Upper lobe of right lung (tissue), 1 donor: ENCODE measurements around the gene B4GALNT1. TPM values are rescaled to one million over a fixed set of nuclear protein-coding genes. Genes with fewer than 3 reads are reported as not detected.

ENCODE experiments used
- ATAC-seq: fragments of 200-7000 bp; cut with Tn5 transposase; one replicate; pipeline ENCODE4 v1.9.1; 2020; ENCODE audit warnings: mild to moderate bottlenecking, moderate library complexity
- DNase-seq: peaks from one replicate; pipeline ENCODE4 v3.0.0-alpha.2; 2020
- H3K27ac ChIP-seq: fragments of 200-600 bp; one replicate; pipeline ENCODE4 v1.8.0; 2022
- H3K27me3 ChIP-seq: fragments of 200-600 bp; one replicate; pipeline ENCODE4 v1.8.0; 2022; ENCODE audit warnings: mild to moderate bottlenecking
- H3K36me3 ChIP-seq: fragments of 200-600 bp; one replicate; pipeline ENCODE4 v1.8.0; 2022
- H3K4me1 ChIP-seq: fragments of 200-600 bp; one replicate; pipeline ENCODE4 v1.8.0; 2022
- H3K4me3 ChIP-seq: fragments of 200-600 bp; one replicate; pipeline ENCODE4 v1.8.0; 2022; ENCODE audit warnings: mild to moderate bottlenecking
- H3K9me3 ChIP-seq: fragments of 200-600 bp; one replicate; pipeline ENCODE4 v1.8.0; 2022
- intact Hi-C: fragments of 100-400 bp; cut with DNase I; formaldehyde crosslinking; loops from one replicate; pipeline ENCODE4 v1.11.0; 2022
- total RNA-seq: library from RNA; stranded (reverse); fragmentation: NEBNext Ultra II Directional; extraction: Animal tissue kit (Norgen Biotek cat#: 25700); gene quantifications from one replicate; pipeline ENCODE4 v1.2.1, GENCODE V29; 2021
- TF ChIP-seq, protein P1 (sequence below): fragments of 200-600 bp; IDR thresholded peaks from one replicate; pipeline ENCODE4 v1.8.0; 2022; ENCODE audit warnings: antibody characterized with exemption
- donor health status: DM: no; HTN: yes; CAD: no; lungs with severe emphysema.

B4GALNT1 gene
- total RNA-seq, 1 donor from 2014 or later = 0.93 TPM

DNA sequence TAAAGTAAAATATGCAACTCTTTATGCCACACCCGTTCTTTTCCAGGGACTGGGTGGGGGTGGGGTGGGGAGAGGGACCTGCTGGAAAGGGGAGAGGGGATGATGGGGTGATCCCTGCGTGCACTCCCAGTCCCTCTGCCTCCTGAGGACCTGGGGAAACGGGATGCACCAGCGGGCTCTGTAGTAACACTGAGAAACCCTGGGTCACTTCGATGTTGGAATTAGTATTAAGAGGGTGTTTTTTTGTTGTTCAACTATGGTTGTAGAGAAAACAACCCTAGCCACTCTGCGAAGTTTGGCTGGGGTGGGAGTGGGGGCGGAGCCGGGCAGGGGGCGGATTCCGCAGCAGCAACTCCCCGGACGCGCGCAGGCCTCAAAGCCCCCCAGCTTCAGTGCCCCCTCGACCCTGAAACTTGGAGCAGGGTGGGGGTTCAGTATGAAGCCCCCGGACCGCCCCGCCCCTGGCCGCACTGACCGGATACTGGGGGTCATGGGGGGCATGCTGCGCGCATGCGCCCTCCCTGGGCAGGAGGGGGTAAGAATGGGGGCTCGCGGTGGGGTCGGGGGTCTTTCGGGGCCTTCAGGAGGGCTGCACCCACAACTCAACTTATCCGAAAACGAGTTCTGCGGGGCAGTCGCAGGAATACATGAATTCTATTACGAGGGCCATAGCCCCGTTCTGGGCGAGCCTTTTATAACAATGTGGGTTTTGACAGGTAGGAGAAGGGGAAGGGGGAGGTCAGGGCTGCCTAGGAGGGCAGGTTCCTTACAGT, 23.0 kb downstream of the B4GALNT1 start:
- intact Hi-C loops = no loop called here
- no peak for DNase-seq
- no peaks in the 10 kb centered on the region for H3K9me3 ChIP-seq
- ATAC-seq = no peak
- no peaks in the 10 kb centered on the region for H3K36me3 ChIP-seq
- H3K27me3 ChIP-seq = peaks cover 14% of the 10 kb centered on the region
- peaks cover 19% of the 10 kb centered on the region for H3K4me1 ChIP-seq
- peak overlapping the region; percentile 73 for H3K27ac ChIP-seq
- peak overlapping the region; percentile 62 for H3K4me3 ChIP-seq
- TF ChIP-seq, protein P1, sequence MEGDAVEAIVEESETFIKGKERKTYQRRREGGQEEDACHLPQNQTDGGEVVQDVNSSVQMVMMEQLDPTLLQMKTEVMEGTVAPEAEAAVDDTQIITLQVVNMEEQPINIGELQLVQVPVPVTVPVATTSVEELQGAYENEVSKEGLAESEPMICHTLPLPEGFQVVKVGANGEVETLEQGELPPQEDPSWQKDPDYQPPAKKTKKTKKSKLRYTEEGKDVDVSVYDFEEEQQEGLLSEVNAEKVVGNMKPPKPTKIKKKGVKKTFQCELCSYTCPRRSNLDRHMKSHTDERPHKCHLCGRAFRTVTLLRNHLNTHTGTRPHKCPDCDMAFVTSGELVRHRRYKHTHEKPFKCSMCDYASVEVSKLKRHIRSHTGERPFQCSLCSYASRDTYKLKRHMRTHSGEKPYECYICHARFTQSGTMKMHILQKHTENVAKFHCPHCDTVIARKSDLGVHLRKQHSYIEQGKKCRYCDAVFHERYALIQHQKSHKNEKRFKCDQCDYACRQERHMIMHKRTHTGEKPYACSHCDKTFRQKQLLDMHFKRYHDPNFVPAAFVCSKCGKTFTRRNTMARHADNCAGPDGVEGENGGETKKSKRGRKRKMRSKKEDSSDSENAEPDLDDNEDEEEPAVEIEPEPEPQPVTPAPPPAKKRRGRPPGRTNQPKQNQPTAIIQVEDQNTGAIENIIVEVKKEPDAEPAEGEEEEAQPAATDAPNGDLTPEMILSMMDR = no peak

- intact Hi-C loops = no loop called here
- peak overlapping the region; percentile 62 for H3K4me3 ChIP-seq
- H3K27ac ChIP-seq = peak overlapping the region; percentile 73
- H3K4me1 ChIP-seq = peaks cover 19% of the 10 kb centered on the region
- no peaks in the 10 kb centered on the region for H3K36me3 ChIP-seq
- no peaks in the 10 kb centered on the region for H3K9me3 ChIP-seq
- peaks cover 14% of the 10 kb centered on the region for H3K27me3 ChIP-seq
- ATAC-seq (no peak), DNase-seq (no peak)
- TF ChIP-seq, protein P1 = no peak
Measured at GRCh38 chr12:57609101-57609780, 23.8 kb downstream of the B4GALNT1 start.

GRCh38 chr12:57607958-57608663, 24.9 kb downstream of the B4GALNT1 start:
- H3K9me3 ChIP-seq = no peaks in the 10 kb centered on the region
- no peak for DNase-seq
- H3K36me3 ChIP-seq = no peaks in the 10 kb centered on the region
- H3K27ac ChIP-seq = no peak overlapping the region
- intact Hi-C loops = no loop called here
- H3K4me1 ChIP-seq = peaks cover 21% of the 10 kb centered on the region
- H3K4me3 ChIP-seq = no peak overlapping the region
- TF ChIP-seq, protein P1 = no peak
- peaks cover 14% of the 10 kb centered on the region for H3K27me3 ChIP-seq
- no peak for ATAC-seq

DNA sequence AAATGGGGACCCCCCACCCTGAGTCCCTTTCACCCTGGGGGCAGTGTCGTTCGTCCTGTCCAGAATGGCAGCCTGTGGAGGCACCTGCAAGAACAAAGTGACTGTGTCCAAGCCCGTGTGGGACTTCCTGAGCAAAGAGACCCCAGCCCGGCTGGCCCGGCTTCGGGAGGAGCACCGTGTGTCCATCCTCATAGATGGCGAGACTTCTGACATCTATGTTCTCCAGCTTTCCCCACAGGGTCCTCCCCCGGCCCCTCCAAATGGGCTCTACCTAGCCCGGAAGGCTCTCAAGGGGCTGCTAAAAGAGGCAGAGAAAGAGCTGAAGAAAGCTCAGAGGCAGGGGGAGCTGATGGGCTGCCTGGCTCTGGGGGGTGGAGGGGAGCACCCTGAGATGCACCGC, 26.2 kb downstream of the B4GALNT1 start:
- TF ChIP-seq, protein P1 = no peak
- intact Hi-C loops = no loop called here
- H3K4me1 ChIP-seq = peaks cover 21% of the 10 kb centered on the region

GRCh38 chr12:57606399-57606798, 26.6 kb downstream of the B4GALNT1 start:
- no peak overlapping the region for H3K27ac ChIP-seq
- DNase-seq (no peak), ATAC-seq (no peak)
- H3K4me3 ChIP-seq = no peak overlapping the region
- peaks cover 11% of the 10 kb centered on the region for H3K36me3 ChIP-seq
- intact Hi-C loops = no loop called here
- no peaks in the 10 kb centered on the region for H3K9me3 ChIP-seq
- TF ChIP-seq, protein P1 = no peak
- peaks cover 21% of the 10 kb centered on the region for H3K4me1 ChIP-seq
- H3K27me3 ChIP-seq = no peaks in the 10 kb centered on the region

More for the DNA sequence above, 26.2 kb downstream of the B4GALNT1 start:
- ATAC-seq (no peak), DNase-seq (no peak)
- peaks cover 7% of the 10 kb centered on the region for H3K36me3 ChIP-seq
- H3K27me3 ChIP-seq = peaks cover 1% of the 10 kb centered on the region
- H3K9me3 ChIP-seq = no peaks in the 10 kb centered on the region
- no peak overlapping the region for H3K4me3 ChIP-seq
- no peak overlapping the region for H3K27ac ChIP-seq
